ENCODE results near the gene HCK. TPM values are rescaled to one million over a fixed set of nuclear protein-coding genes. Genes with fewer than 3 reads are reported as not detected.

Gene HCK
- total RNA-seq, 1 donor from 2014 or later = 11.5 TPM

- DNase-seq = no peak
Observed at GRCh38 chr20:32130352-32130751, 78.3 kb downstream of the HCK start.

GRCh38 chr20:32130965-32131364, 78.9 kb downstream of the HCK start:
- no peak for DNase-seq

GRCh38 chr20:32132911-32133549, 81.0 kb downstream of the HCK start:
- DNase-seq = no peak

GRCh38 chr20:32134026-32134425, 82.0 kb downstream of the HCK start:
- DNase-seq = no peak

- DNase-seq = no peak
Observed at GRCh38 chr20:32135983-32136515, 84.0 kb downstream of the HCK start.

- no peak for DNase-seq
Observed at GRCh38 chr20:32138921-32139320, 86.9 kb downstream of the HCK start.

- DNase-seq = no peak
Observed at GRCh38 chr20:32139947-32140346, 87.9 kb downstream of the HCK start.

GRCh38 chr20:32140603-32141002, 88.6 kb downstream of the HCK start:
- no peak for DNase-seq

GRCh38 chr20:32141465-32141980, 89.5 kb downstream of the HCK start:
- no peak for DNase-seq

- no peak for DNase-seq
Observed at GRCh38 chr20:32142088-32142487, 90.0 kb downstream of the HCK start.

- DNase-seq = no peak
Observed at GRCh38 chr20:32142991-32143390, 90.9 kb downstream of the HCK start.

- no peak for DNase-seq
Observed at GRCh38 chr20:32144898-32145662, 93.0 kb downstream of the HCK start.

GRCh38 chr20:32149566-32150170, 97.6 kb downstream of the HCK start:
- no peak for DNase-seq

- no peak for DNase-seq
Observed at GRCh38 chr20:32150291-32150848, 98.3 kb downstream of the HCK start.

Small RNAs within 50 kb of the gene (small RNA-seq; reads per million reads assigned to genes)
- gene RNA5SP481 (ENCODE audit: low replicate concordance) = 0.07 reads per million
- not detected for gene RNA5SP482 (ENCODE audit: low replicate concordance)

Other genes with a start within 250 kb of the HCK start
- 6.1 TPM for gene MYLK2, start 232.9 kb upstream of the HCK start, total RNA-seq
- 1.4 TPM for gene FOXS1, start 206.6 kb upstream of the HCK start, total RNA-seq
- gene DUSP15, start 181.7 kb upstream of the HCK start, total RNA-seq = 3.2 TPM
- gene TTLL9, start 181.6 kb upstream of the HCK start, total RNA-seq = 0.30 TPM
- 4.4 TPM for gene PDRG1, start 100.2 kb upstream of the HCK start, total RNA-seq
- gene XKR7, start 84.1 kb upstream of the HCK start, total RNA-seq = not detected
- gene CCM2L, start 41.8 kb upstream of the HCK start, total RNA-seq = 3.0 TPM
- gene TM9SF4, start 57.5 kb downstream of the HCK start, total RNA-seq = 23.8 TPM
- gene PLAGL2, start 155.5 kb downstream of the HCK start, total RNA-seq = 6.4 TPM
- 21.4 TPM for gene POFUT1, start 155.6 kb downstream of the HCK start, total RNA-seq
- gene KIF3B, start 225.4 kb downstream of the HCK start, total RNA-seq = 15.1 TPM

Measured in skin of body (tissue), 3 donors.